Measurements from ENCODE around the gene PSMD3.

PSMD3 gene

GRCh38 chr17:39980351-39981206, at the start of gene PSMD3:
TSS of gene PSMD3 (plus strand) at chr17:39980807. CDS start at chr17:39980971, 164 bp downstream.
- TF ChIP-seq CTCF (IDR thresholded peaks at IDR 0.05; ENCODE audit: low read depth, low read length): peak; percentile 85
- peaks cover 31% of the 10 kb centered on the region for H3K36me3 ChIP-seq
- no peaks in the 10 kb centered on the region for H3K27me3 ChIP-seq (ENCODE audit: insufficient read depth, low read depth, severe bottlenecking)
- DNase-seq: peak; percentile 100
- H3K27ac ChIP-seq: peak within 1 kb of the TSS; percentile 94
- H3K4me3 ChIP-seq (ENCODE audit: low read depth, low read length): peak within 1 kb of the TSS; percentile 98
- no peaks in the 10 kb centered on the region for H3K9me3 ChIP-seq (ENCODE audit: severe bottlenecking)

GRCh38 chr17:39933912-39934311, 46.7 kb upstream of the PSMD3 start:
- Histone ChIP-seq H3K36me3 (no peaks in the 10 kb centered on the region), H3K9me3 (ENCODE audit: severe bottlenecking) (no peaks in the 10 kb centered on the region), H3K27ac (no peak overlapping the region), H3K4me3 (ENCODE audit: low read depth, low read length) (no peak overlapping the region), H3K27me3 (ENCODE audit: insufficient read depth, low read depth, severe bottlenecking) (no peaks in the 10 kb centered on the region)
- DNase-seq: no peak
- TF ChIP-seq CTCF (IDR thresholded peaks at IDR 0.05; ENCODE audit: low read depth, low read length): no peak

GRCh38 chr17:39934324-39934723, 46.3 kb upstream of the PSMD3 start:
- Histone ChIP-seq H3K4me3 (ENCODE audit: low read depth, low read length) (no peak overlapping the region), H3K27me3 (ENCODE audit: insufficient read depth, low read depth, severe bottlenecking) (no peaks in the 10 kb centered on the region), H3K36me3 (no peaks in the 10 kb centered on the region), H3K9me3 (ENCODE audit: severe bottlenecking) (no peaks in the 10 kb centered on the region), H3K27ac (no peak overlapping the region)
- no peak for DNase-seq
- TF ChIP-seq CTCF (IDR thresholded peaks at IDR 0.05; ENCODE audit: low read depth, low read length): no peak

GRCh38 chr17:39935909-39936308, 44.7 kb upstream of the PSMD3 start:
- no peak overlapping the region for H3K4me3 ChIP-seq (ENCODE audit: low read depth, low read length)
- H3K9me3 ChIP-seq (ENCODE audit: severe bottlenecking): no peaks in the 10 kb centered on the region
- TF ChIP-seq CTCF (IDR thresholded peaks at IDR 0.05; ENCODE audit: low read depth, low read length): no peak
- DNase-seq: no peak
- H3K36me3 ChIP-seq: no peaks in the 10 kb centered on the region
- no peaks in the 10 kb centered on the region for H3K27me3 ChIP-seq (ENCODE audit: insufficient read depth, low read depth, severe bottlenecking)
- H3K27ac ChIP-seq: no peak overlapping the region

GRCh38 chr17:39937447-39937846, 43.2 kb upstream of the PSMD3 start:
- no peaks in the 10 kb centered on the region for H3K9me3 ChIP-seq (ENCODE audit: severe bottlenecking)
- no peak overlapping the region for H3K4me3 ChIP-seq (ENCODE audit: low read depth, low read length)
- TF ChIP-seq CTCF (IDR thresholded peaks at IDR 0.05; ENCODE audit: low read depth, low read length): no peak

More at GRCh38 chr17:39937447-39937846, 43.2 kb upstream of the PSMD3 start:
- H3K36me3 ChIP-seq: no peaks in the 10 kb centered on the region
- no peak overlapping the region for H3K27ac ChIP-seq
- H3K27me3 ChIP-seq (ENCODE audit: insufficient read depth, low read depth, severe bottlenecking): no peaks in the 10 kb centered on the region
- no peak for DNase-seq
